Subcutaneous adipose tissue (tissue), 4 donors: ENCODE measurements around the gene PCAT6. TPM values are rescaled to one million over a fixed set of nuclear protein-coding genes. Genes with fewer than 3 reads are reported as not detected.

ENCODE experiments used
- total RNA-seq, 4 donors: library from RNA; depleted of rRNA; stranded (reverse); fragments of >200 nt; gene quantifications; one replicate each; pipeline ENCODE4 v1.1.0, GENCODE V29; 2016
- TF ChIP-seq, protein P1 (sequence below): fragments of 450-650 bp; IDR thresholded peaks from one replicate; pipeline ENCODE4 v1.5.1; 2016; ENCODE audit warnings: low read depth, mild to moderate bottlenecking, control low read depth, antibody characterized with exemption, moderate library complexity

PCAT6 gene
- total RNA-seq, 4 donors from 2014 or later: not detected

GRCh38 chr1:202791077-202791747, 19.5 kb upstream of the PCAT6 start:
- TF ChIP-seq, protein P1, sequence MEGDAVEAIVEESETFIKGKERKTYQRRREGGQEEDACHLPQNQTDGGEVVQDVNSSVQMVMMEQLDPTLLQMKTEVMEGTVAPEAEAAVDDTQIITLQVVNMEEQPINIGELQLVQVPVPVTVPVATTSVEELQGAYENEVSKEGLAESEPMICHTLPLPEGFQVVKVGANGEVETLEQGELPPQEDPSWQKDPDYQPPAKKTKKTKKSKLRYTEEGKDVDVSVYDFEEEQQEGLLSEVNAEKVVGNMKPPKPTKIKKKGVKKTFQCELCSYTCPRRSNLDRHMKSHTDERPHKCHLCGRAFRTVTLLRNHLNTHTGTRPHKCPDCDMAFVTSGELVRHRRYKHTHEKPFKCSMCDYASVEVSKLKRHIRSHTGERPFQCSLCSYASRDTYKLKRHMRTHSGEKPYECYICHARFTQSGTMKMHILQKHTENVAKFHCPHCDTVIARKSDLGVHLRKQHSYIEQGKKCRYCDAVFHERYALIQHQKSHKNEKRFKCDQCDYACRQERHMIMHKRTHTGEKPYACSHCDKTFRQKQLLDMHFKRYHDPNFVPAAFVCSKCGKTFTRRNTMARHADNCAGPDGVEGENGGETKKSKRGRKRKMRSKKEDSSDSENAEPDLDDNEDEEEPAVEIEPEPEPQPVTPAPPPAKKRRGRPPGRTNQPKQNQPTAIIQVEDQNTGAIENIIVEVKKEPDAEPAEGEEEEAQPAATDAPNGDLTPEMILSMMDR: no peak

- TF ChIP-seq, protein P1: no peak
Measured at GRCh38 chr1:202794051-202794740, 16.6 kb upstream of the PCAT6 start.

DNA sequence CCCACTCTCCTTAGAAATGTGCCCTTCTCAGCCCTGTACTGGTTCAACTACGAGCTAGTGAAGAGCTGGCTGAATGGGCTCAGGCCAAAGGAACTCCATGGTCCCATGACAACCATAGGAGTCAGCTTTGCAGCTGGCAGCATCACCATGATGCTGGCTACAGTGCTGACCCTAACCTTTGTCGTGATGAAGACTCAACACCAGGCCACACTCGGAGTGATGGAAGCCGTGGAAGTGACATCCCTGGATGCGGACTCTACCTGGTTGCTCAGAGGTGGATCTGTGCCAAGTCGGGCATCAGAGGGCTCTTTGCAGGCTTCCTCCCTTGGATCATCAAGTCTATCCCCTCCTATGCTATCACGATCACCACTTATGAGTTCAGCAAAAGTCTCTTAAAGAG, 14.1 kb upstream of the PCAT6 start:
- TF ChIP-seq, protein P1: no peak

- TF ChIP-seq, protein P1: no peak
Measured at GRCh38 chr1:202798260-202798659, 12.5 kb upstream of the PCAT6 start.

DNA sequence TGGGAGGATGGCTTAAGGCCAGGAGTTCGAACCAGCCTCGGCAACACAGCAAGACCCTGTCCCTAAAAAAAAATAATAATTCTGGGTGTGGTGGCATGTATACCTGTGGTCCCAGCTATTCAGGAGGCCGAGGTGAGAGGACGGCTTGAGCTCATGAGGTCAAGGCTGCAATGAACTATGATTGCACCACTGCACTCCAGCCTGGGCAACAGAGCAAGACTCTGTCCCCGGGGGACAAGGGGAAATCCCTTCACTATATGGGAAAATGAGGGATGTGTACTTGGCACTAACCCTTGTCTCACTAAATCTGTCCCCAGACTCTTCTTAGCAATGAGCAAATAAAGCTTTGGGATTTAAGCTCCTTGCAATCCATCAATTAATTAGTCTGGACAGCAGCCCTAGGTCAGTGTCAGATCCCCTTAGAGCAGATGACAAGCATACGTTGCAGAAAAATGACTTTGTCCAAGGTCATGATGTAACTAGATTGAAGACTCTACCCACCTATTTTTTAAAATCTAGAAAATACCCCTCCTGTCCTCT, 11.9 kb upstream of the PCAT6 start:
- TF ChIP-seq, protein P1: no peak

DNA sequence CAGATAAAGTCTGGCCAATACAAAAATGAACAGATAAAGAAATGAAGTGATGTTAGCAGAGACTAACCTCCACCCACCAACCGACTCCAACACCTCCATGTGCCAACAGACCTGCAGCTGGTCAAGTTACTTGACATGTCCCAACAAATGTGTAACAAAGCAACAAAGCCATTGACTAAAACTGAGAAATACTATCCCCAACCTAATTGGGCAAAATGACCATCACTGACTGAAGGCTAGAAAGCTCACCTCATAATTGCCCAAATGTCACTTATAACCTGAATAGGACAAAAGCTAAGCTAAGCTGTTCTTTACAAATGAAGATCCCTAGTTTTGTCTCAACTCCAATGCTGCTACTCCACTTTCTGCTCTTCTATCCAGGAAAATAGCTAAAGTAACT, 10.0 kb upstream of the PCAT6 start:
- TF ChIP-seq, protein P1: no peak

- TF ChIP-seq, protein P1: no peak
Measured at GRCh38 chr1:202801175-202801574, 9.6 kb upstream of the PCAT6 start.
